K562 (cell line): ENCODE data around the gene PLA2G4F. TPM values are rescaled to one million over a fixed set of nuclear protein-coding genes. Genes with fewer than 3 reads are reported as not detected.

Experiments
- ATAC-seq: fragments of 200-7000 bp; cut with Tn5 transposase; 3 replicates; pipeline ENCODE4 v1.9.1; 2020; ENCODE audit warnings: moderate library complexity
- BruUV-seq: library from RNA; stranded (reverse); fragments of 400-500 nt; replicated peaks from 2 replicates; lab custom pipeline; 2021; lab: Mats Ljungman, UMichigan
- CTCF ChIA-PET: fragments of 300-600 bp; formaldehyde crosslinking; extraction: SDS; loops from one replicate; lab custom pipeline; 2021; ENCODE audit warnings: low intra/inter-chr PET ratio; lab: Yijun Ruan, JAX
- POLR2A ChIA-PET: fragments of 300-600, 350-650 bp; sonication (Branson Sonifier 250); formaldehyde crosslinking; extraction: SDS; loops from one replicate; lab custom pipeline; 2021; ENCODE audit warnings: antibody characterized with exemption, inconsistent platforms; lab: Yijun Ruan, JAX
- DNase-seq, 4 experiments: peaks; one replicate each; pipeline versions ENCODE4 v3.0.0 to v3.0.0-alpha.2; 2011 to 2018; ENCODE audit warnings: low spot score in 3 of 4, mixed read lengths in 3 of 4; ENCODE audit errors: extremely low read depth in 1 of 4
- FAIRE-seq: peaks from 2 replicates; lab custom pipeline; 2011; peaks lifted over from hg19 to GRCh38; lab: Jason Lieb, UNC
- H2AFZ ChIP-seq: 2 replicates; pipeline ENCODE4 v1.6.0; 2011; ENCODE audit warnings: low read depth, low read length, control low read depth, inconsistent platforms
- H3K27ac ChIP-seq: fragments of 200-600 bp; 3 replicates; pipeline ENCODE4 v1.8.0; 2011; ENCODE audit warnings: low read depth, mild to moderate bottlenecking, control low read depth, inconsistent platforms, low read length, moderate library complexity, mixed read lengths; ENCODE audit errors: extremely low read depth
- H3K27me3 ChIP-seq, 2 experiments: fragments of 300-600 bp in 1 of 2; 2 replicates in 1 of 2; 3 replicates in 1 of 2; pipeline versions ENCODE4 v1.6.0 to v1.8.0; 2011; ENCODE audit warnings: inconsistent platforms in 2 of 2, low read length in 2 of 2, mild to moderate bottlenecking in 1 of 2, mixed read lengths in 1 of 2, moderate library complexity in 1 of 2; ENCODE audit not compliant: control insufficient read depth in 2 of 2, insufficient read depth in 2 of 2
- H3K36me3 ChIP-seq: fragments of 300-600 bp; 3 replicates; pipeline ENCODE4 v1.8.0; 2011; ENCODE audit warnings: mild to moderate bottlenecking, low read length, inconsistent platforms; ENCODE audit not compliant: control insufficient read depth, insufficient read depth
- H3K4me1 ChIP-seq, 2 experiments: fragments of 200-600 bp in 1 of 2; replicated peaks in 1 of 2; 2 replicates in 1 of 2; 3 replicates in 1 of 2; pipeline versions ENCODE4 v1.5.1 to v1.8.0; 2011; ENCODE audit warnings: inconsistent platforms in 2 of 2, low read length in 2 of 2, mild to moderate bottlenecking in 1 of 2, mixed read lengths in 1 of 2, moderate library complexity in 1 of 2; ENCODE audit not compliant: control insufficient read depth in 2 of 2, insufficient read depth in 2 of 2
- H3K4me2 ChIP-seq: 2 replicates; pipeline ENCODE4 v1.6.1; 2011; ENCODE audit warnings: low read length, control low read depth, inconsistent platforms, mixed read lengths; ENCODE audit not compliant: insufficient read depth
- H3K4me3 ChIP-seq: fragments of 200-600 bp; sonication (generic), shearing (Covaris generic); 2 replicates; pipeline ENCODE4 v1.5.1; 2016; ENCODE audit warnings: control low read depth, inconsistent platforms
- H3K79me2 ChIP-seq: fragments of 200-600 bp; 3 replicates; pipeline ENCODE4 v1.8.0; 2011; ENCODE audit warnings: low read length, inconsistent platforms; ENCODE audit not compliant: control insufficient read depth, insufficient read depth
- H3K9ac ChIP-seq, 2 experiments: 2 replicates each; pipeline versions ENCODE4 v1.6.0 to v1.6.1; 2011; ENCODE audit warnings: low read depth in 2 of 2, low read length in 2 of 2, control low read depth in 1 of 2, inconsistent platforms in 1 of 2, mild to moderate bottlenecking in 1 of 2, mixed read lengths in 1 of 2; ENCODE audit not compliant: insufficient read depth in 1 of 2
- H3K9me1 ChIP-seq: one replicate; pipeline ENCODE4 v1.6.0; 2011; ENCODE audit warnings: inconsistent platforms, mild to moderate bottlenecking, low read length, moderate library complexity; ENCODE audit not compliant: control insufficient read depth, insufficient read depth
- H3K9me3 ChIP-seq: replicated peaks from 2 replicates; pipeline ENCODE4 v1.5.1; 2011; ENCODE audit warnings: low read depth, low read length, inconsistent platforms; ENCODE audit not compliant: control insufficient read depth, insufficient read depth
- H4K20me1 ChIP-seq: replicated peaks from 2 replicates; pipeline ENCODE4 v1.6.1; 2011; ENCODE audit warnings: low read length, inconsistent platforms, mixed read lengths; ENCODE audit not compliant: control insufficient read depth, insufficient read depth
- BDP1 ChIP-seq: IDR thresholded peaks from 3 replicates; pipeline ENCODE4 v1.6.1; 2011; ENCODE audit not compliant: insufficient read length, insufficient read depth
- KLF1 ChIP-seq: fragments of 450-650 bp; IDR thresholded peaks from 2 replicates; pipeline ENCODE4 v1.6.1; 2016; ENCODE audit warnings: missing genetic modification characterization, missing compliant biosample characterization
- RBFOX2 ChIP-seq: fragments of 200-400 bp; formaldehyde crosslinking; IDR thresholded peaks from 2 replicates; pipeline ENCODE4 v1.6.1; 2017; ENCODE audit warnings: low read depth, mild to moderate bottlenecking, low read length, moderate library complexity
- TCF3 ChIP-seq: sonication (generic); formaldehyde crosslinking; IDR thresholded peaks from 2 replicates; pipeline ENCODE4 v1.4.0; 2020; ENCODE audit warnings: mild to moderate bottlenecking, missing genetic modification reagents
- TOE1 ChIP-seq, 2 experiments: fragments of 450-650 bp in 1 of 2; sonication (generic) in 1 of 2; formaldehyde crosslinking in 1 of 2; IDR thresholded peaks; 2 replicates each; pipeline versions ENCODE4 v1.7.1 to v1.8.0; 2016 to 2022; ENCODE audit warnings: borderline replicate concordance in 2 of 2, mild to moderate bottlenecking in 2 of 2, antibody characterized with exemption in 1 of 2, inconsistent platforms in 1 of 2, low read depth in 1 of 2, missing genetic modification reagents in 1 of 2, moderate library complexity in 1 of 2
- ZBTB33 ChIP-seq: sonication (generic); formaldehyde crosslinking; IDR thresholded peaks from 2 replicates; pipeline ENCODE4 v1.8.1; 2023; ENCODE audit warnings: mild to moderate bottlenecking, missing genetic modification reagents
- ZNF253 ChIP-seq: fragments of 250-450 bp; sonication (Bioruptor Pico); conservative IDR thresholded peaks from 2 replicates; pipeline ENCODE4 v1.6.1; 2021; ENCODE audit warnings: mild to moderate bottlenecking
- ZNF589 ChIP-seq: fragments of 200-800 bp; sonication (Bioruptor generic); IDR thresholded peaks from 2 replicates; pipeline ENCODE4 v1.6.1; 2016; ENCODE audit warnings: low read depth, missing genetic modification characterization, missing compliant biosample characterization
- WGBS: fragments of 100-300 bp; shearing (Covaris generic); methylation state at CpG from one replicate; pipeline ENCODE4 v1.1.6; 2016; ENCODE audit warnings: low coverage, mixed read lengths; ENCODE audit not compliant: insufficient coverage; ENCODE audit errors: missing lambda C conversion rate; 5-methylcytosine and 5-hydroxymethylcytosine counted together
- in situ Hi-C: fragments of 300-500 bp; cut with MboI; formaldehyde crosslinking; loops from 4 replicates; pipeline ENCODE4 v1.15.0; 2018; ENCODE audit warnings: inconsistent platforms, mixed read lengths
- intact Hi-C: fragments of 100-400 bp; cut with micrococcal nuclease; formaldehyde crosslinking; loops from 2 replicates; pipeline ENCODE4 v1.14.2; 2022
- polyA plus RNA-seq, 8 experiments: library from polyadenylated mRNA; depleted of rRNA in 4 of 8; stranded (reverse) in 5 of 8; unstranded in 3 of 8; fragments of >200 nt; fragmentation: Nextera tagmentation in 2 of 8; fragmentation: Illumina TruSeq in 1 of 8; extraction: Ambion mirVana in 2 of 8; extraction: Trizol in 1 of 8; gene quantifications; 2 replicates each; pipeline versions ENCODE4 v1.2.1 to v1.2.3, GENCODE V29; 2011 to 2014; ENCODE audit warnings: inconsistent platforms in 1 of 8, missing spikeins in 1 of 8
- total RNA-seq, 7 experiments: library from RNA; depleted of rRNA in 6 of 7; stranded (reverse); fragments of >200 nt in 6 of 7; fragmentation: Illumina TruSeq in 2 of 7; extraction: Trizol in 2 of 7; gene quantifications; 2 replicates each; pipeline versions ENCODE4 v1.2.1 to v1.2.3, GENCODE V29; 2011 to 2021; ENCODE audit warnings: low replicate concordance in 1 of 7
- TF ChIP-seq, protein P1 (sequence below): fragments of 200-800 bp; sonication (Bioruptor generic); IDR thresholded peaks from 2 replicates; pipeline ENCODE4 v1.6.1; 2017; ENCODE audit warnings: missing genetic modification characterization, missing compliant biosample characterization
- TF ChIP-seq, protein P2 (sequence below): fragments of 450-650 bp; IDR thresholded peaks from 2 replicates; pipeline ENCODE4 v1.6.1; 2017; ENCODE audit warnings: antibody characterized with exemption

The PLA2G4F gene
- total and polyA plus RNA-seq, 9 of the 15 experiments (the other 6 are each of a cell fraction or from before 2014, with no cell fraction given), result 0.02 TPM; not detected in 8

DNA sequence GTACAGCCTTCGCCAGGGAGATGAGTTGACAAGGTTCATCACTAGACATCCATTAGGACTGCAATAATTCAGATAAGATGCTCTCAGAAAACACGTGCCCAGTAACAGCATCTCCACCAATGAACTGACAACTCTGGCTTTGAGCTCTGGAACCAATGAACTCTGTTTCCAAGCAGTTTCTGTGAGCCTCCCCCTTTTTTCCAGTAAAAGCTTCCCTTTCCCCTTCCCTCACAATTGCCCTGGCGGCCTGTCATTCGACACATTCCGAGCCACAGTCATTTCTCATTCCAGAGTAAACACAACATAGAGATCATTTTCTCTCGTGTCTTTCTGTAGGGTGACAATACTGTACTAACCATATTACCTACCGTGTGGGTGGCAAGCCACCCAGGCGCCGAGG lies 65.7 kb downstream of the PLA2G4F start:
- POLR2A ChIA-PET, result no interaction called here
- H3K9me1 ChIP-seq, result no peaks in the 10 kb centered on the region
- H3K79me2 ChIP-seq, result no peaks in the 10 kb centered on the region
- 19% methylated on average over 9 of the region's 9 CpGs for WGBS
- H3K4me1 ChIP-seq, result peaks cover 0 to 3% of the 10 kb centered on the region in 2 experiments; a peak in 1 of 5 replicates
- no peaks in the 10 kb centered on the region for H3K9me3 ChIP-seq
- H4K20me1 ChIP-seq, result no peaks in the 10 kb centered on the region
- DNase-seq (no peak), ATAC-seq (no peak), FAIRE-seq (no peak)
- H3K4me3 ChIP-seq, result no peak overlapping the region
- H3K4me2 ChIP-seq, result no peak overlapping the region
- TF ChIP-seq TOE1 (IDR thresholded peaks at IDR 0.05; ENCODE audit: borderline replicate concordance) (no peak), TOE1 (CRISPR knock-in tag; IDR thresholded peaks at IDR 0.05; ENCODE audit: borderline replicate concordance, low read depth) (no peak), ZNF589 (CRISPR knock-in tag) (no peak)
- intact Hi-C loops, result no loop called here
- no peak overlapping the region for H3K27ac ChIP-seq
- H3K9ac ChIP-seq, result no peak overlapping the region
- peaks cover 32 to 69% of the 10 kb centered on the region in 2 experiments for H3K27me3 ChIP-seq
- CTCF ChIA-PET, result no interaction called here
- in situ Hi-C loops, result no loop called here
- no peaks in the 10 kb centered on the region for H3K36me3 ChIP-seq
- BruUV-seq, result no TSS peak
- H2AFZ ChIP-seq, result no peak overlapping the region

GRCh38 chr15:42090370-42090769 lies 66.1 kb downstream of the PLA2G4F start:
- Histone ChIP-seq H2AFZ (no peak overlapping the region), H3K9me1 (no peaks in the 10 kb centered on the region), H3K36me3 (no peaks in the 10 kb centered on the region), H3K4me1 (peaks cover 0 to 3% of the 10 kb centered on the region in 2 experiments; a peak in 1 of 5 replicates), H3K4me3 (no peak overlapping the region), H3K79me2 (no peaks in the 10 kb centered on the region), H3K9me3 (no peaks in the 10 kb centered on the region), H4K20me1 (0 out of 2 replicates have a peak, but pooled peaks cover under 1% of the 10 kb centered on the region), H3K4me2 (no peak overlapping the region), H3K27me3 (peaks cover 36 to 72% of the 10 kb centered on the region in 2 experiments), H3K9ac (no peak overlapping the region), H3K27ac (no peak overlapping the region)
- CTCF ChIA-PET, result no interaction called here
- FAIRE-seq, result no peak
- POLR2A ChIA-PET, result no interaction called here
- 4% methylated on average over 7 of the region's 7 CpGs for WGBS
- no peak for DNase-seq
- intact Hi-C loops (no loop called here), in situ Hi-C loops (no loop called here)
- BruUV-seq, result no TSS peak
- no peak for ATAC-seq
- TF ChIP-seq, protein P1, sequence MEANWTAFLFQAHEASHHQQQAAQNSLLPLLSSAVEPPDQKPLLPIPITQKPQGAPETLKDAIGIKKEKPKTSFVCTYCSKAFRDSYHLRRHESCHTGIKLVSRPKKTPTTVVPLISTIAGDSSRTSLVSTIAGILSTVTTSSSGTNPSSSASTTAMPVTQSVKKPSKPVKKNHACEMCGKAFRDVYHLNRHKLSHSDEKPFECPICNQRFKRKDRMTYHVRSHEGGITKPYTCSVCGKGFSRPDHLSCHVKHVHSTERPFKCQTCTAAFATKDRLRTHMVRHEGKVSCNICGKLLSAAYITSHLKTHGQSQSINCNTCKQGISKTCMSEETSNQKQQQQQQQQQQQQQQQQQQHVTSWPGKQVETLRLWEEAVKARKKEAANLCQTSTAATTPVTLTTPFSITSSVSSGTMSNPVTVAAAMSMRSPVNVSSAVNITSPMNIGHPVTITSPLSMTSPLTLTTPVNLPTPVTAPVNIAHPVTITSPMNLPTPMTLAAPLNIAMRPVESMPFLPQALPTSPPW (CRISPR knock-in tag), result no peak
- TF ChIP-seq ZNF253 (CRISPR knock-in tag) (no peak), BDP1 (no peak), TCF3 (CRISPR knock-in tag) (no peak), RBFOX2 (no peak), KLF1 (tag) (no peak), ZBTB33 (CRISPR knock-in tag) (no peak)
- TF ChIP-seq, protein P2, sequence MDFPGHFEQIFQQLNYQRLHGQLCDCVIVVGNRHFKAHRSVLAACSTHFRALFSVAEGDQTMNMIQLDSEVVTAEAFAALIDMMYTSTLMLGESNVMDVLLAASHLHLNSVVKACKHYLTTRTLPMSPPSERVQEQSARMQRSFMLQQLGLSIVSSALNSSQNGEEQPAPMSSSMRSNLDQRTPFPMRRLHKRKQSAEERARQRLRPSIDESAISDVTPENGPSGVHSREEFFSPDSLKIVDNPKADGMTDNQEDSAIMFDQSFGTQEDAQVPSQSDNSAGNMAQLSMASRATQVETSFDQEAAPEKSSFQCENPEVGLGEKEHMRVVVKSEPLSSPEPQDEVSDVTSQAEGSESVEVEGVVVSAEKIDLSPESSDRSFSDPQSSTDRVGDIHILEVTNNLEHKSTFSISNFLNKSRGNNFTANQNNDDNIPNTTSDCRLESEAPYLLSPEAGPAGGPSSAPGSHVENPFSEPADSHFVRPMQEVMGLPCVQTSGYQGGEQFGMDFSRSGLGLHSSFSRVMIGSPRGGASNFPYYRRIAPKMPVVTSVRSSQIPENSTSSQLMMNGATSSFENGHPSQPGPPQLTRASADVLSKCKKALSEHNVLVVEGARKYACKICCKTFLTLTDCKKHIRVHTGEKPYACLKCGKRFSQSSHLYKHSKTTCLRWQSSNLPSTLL, result no peak
